Activated CD4-positive, alpha-beta memory T cell treated with anti-CD3 and anti-CD28 coated beads, Interleukin-2, amount 10 ng/mL, durations not matched to agents 7 days and 5 days (primary cell): ENCODE measurements around the gene GLO1. TPM values are rescaled to one million over a fixed set of nuclear protein-coding genes. Genes with fewer than 3 reads are reported as not detected.

Experiments
- CTCF ChIA-PET: fragments of 350-600 bp; sonication (Branson Sonifier 250); formaldehyde crosslinking; loops from one replicate; lab custom pipeline; 2021; ENCODE audit warnings: antibody characterized with exemption, inconsistent platforms; lab: Charles Lee
- POLR2A ChIA-PET: fragments of 350-600 bp; sonication (Branson Sonifier 250); formaldehyde crosslinking; loops from one replicate; lab custom pipeline; 2021; ENCODE audit warnings: antibody characterized with exemption; lab: Charles Lee
- DNase-seq: peaks from one replicate; pipeline ENCODE4 v3.0.0-alpha.2; 2020
- H3K27ac Mint-ChIP-seq: one replicate; pipeline ENCODE4 v1.8.0; 2021; ENCODE audit warnings: mild to moderate bottlenecking, mixed read lengths
- H3K27me3 Mint-ChIP-seq: one replicate; pipeline ENCODE4 v1.8.0; 2021; ENCODE audit warnings: mixed read lengths
- H3K36me3 Mint-ChIP-seq: one replicate; pipeline ENCODE4 v1.8.0; 2021; ENCODE audit warnings: low read depth, mixed read lengths
- H3K4me1 Mint-ChIP-seq: one replicate; pipeline ENCODE4 v1.8.0; 2021; ENCODE audit warnings: mixed read lengths
- H3K4me3 Mint-ChIP-seq: one replicate; pipeline ENCODE4 v1.8.0; 2021; ENCODE audit warnings: mild to moderate bottlenecking, mixed read lengths
- H3K9me3 Mint-ChIP-seq: one replicate; pipeline ENCODE4 v1.8.0; 2021; ENCODE audit warnings: mixed read lengths
- total RNA-seq, 2 experiments: library from RNA; stranded (reverse); gene quantifications; one replicate each; pipeline ENCODE4 v1.2.3, GENCODE V29; 2021

GLO1 gene
- total RNA-seq, result 100 to 1,000 TPM; 105 to 110 TPM

GRCh38 chr6:38702558-38703397 is at the start of gene GLO1:
GLO1 (minus strand) TSS chr6:38703145; CDS start chr6:38703054, 91 bp downstream.
- peaks cover 14% of the 10 kb centered on the region for H3K9me3 Mint-ChIP-seq
- H3K27me3 Mint-ChIP-seq, result peaks cover 5% of the 10 kb centered on the region
- CTCF ChIA-PET, result interaction anchor here (1.1 to 2.4 kb wide), 4 partner anchors 11 to 71 kb away, joined by 3 to 19 read pairs (median 4); partner anchors contain the start of gene DNAH8
- DNase-seq, result peak; percentile 97
- peaks cover 44% of the 10 kb centered on the region for H3K36me3 Mint-ChIP-seq
- peak within 1 kb of the TSS; percentile 81 for H3K27ac Mint-ChIP-seq
- H3K4me3 Mint-ChIP-seq, result peak within 1 kb of the TSS; percentile 88
- peaks cover 53% of the 10 kb centered on the region for H3K4me1 Mint-ChIP-seq
- POLR2A ChIA-PET, result interaction anchor here (0.6 to 6.1 kb wide), 10 partner anchors 9 to 884 kb away, joined by 3 to 80 read pairs (median 4); partner anchors contain the start of genes BTBD9 and DNAH8

- POLR2A ChIA-PET, result no interaction called here
- no peak overlapping the region for H3K27ac Mint-ChIP-seq
- CTCF ChIA-PET, result interaction anchor here (1.0 kb wide), 1 partner anchor 8 kb away, joined by 3 read pairs; no protein-coding TSS in a partner anchor
- no peak for DNase-seq
- no peaks in the 10 kb centered on the region for H3K9me3 Mint-ChIP-seq
- no peak overlapping the region for H3K4me3 Mint-ChIP-seq
- no peaks in the 10 kb centered on the region for H3K36me3 Mint-ChIP-seq
- H3K4me1 Mint-ChIP-seq, result peaks cover 6% of the 10 kb centered on the region
- H3K27me3 Mint-ChIP-seq, result peaks cover 2% of the 10 kb centered on the region
Measured at GRCh38 chr6:38750968-38751615, 48.1 kb upstream of the GLO1 start.

GRCh38 chr6:38749473-38749872 is 46.5 kb upstream of the GLO1 start:
- ChIA-PET POLR2A (no interaction called here), CTCF (interaction anchor here (0.6 kb wide), 1 partner anchor 488 kb away, joined by 3 read pairs; no protein-coding TSS in a partner anchor)
- no peak overlapping the region for H3K4me3 Mint-ChIP-seq
- no peaks in the 10 kb centered on the region for H3K9me3 Mint-ChIP-seq
- H3K4me1 Mint-ChIP-seq, result peaks cover 6% of the 10 kb centered on the region
- no peak for DNase-seq
- H3K27me3 Mint-ChIP-seq, result peaks cover 7% of the 10 kb centered on the region
- H3K36me3 Mint-ChIP-seq, result no peaks in the 10 kb centered on the region
- H3K27ac Mint-ChIP-seq, result no peak overlapping the region

GRCh38 chr6:38739532-38739931 is 36.6 kb upstream of the GLO1 start:
- Mint-ChIP-seq H3K4me3 (no peak overlapping the region), H3K4me1 (no peaks in the 10 kb centered on the region), H3K9me3 (no peaks in the 10 kb centered on the region), H3K36me3 (no peaks in the 10 kb centered on the region), H3K27ac (no peak overlapping the region), H3K27me3 (peaks cover 53% of the 10 kb centered on the region)
- no peak for DNase-seq
- ChIA-PET CTCF (no interaction called here), POLR2A (no interaction called here)

- Mint-ChIP-seq H3K9me3 (no peaks in the 10 kb centered on the region), H3K27me3 (peaks cover 52% of the 10 kb centered on the region), H3K36me3 (no peaks in the 10 kb centered on the region), H3K4me1 (no peaks in the 10 kb centered on the region), H3K27ac (no peak overlapping the region), H3K4me3 (no peak overlapping the region)
- DNase-seq, result no peak
- ChIA-PET CTCF (no interaction called here), POLR2A (no interaction called here)
Measured at GRCh38 chr6:38738261-38738660, 35.3 kb upstream of the GLO1 start.

- Mint-ChIP-seq H3K27me3 (peaks cover 48% of the 10 kb centered on the region), H3K4me3 (no peak overlapping the region), H3K36me3 (no peaks in the 10 kb centered on the region), H3K27ac (no peak overlapping the region), H3K4me1 (no peaks in the 10 kb centered on the region), H3K9me3 (no peaks in the 10 kb centered on the region)
- POLR2A ChIA-PET, result no interaction called here
- CTCF ChIA-PET, result no interaction called here
- no peak for DNase-seq
Measured at GRCh38 chr6:38736951-38737350, 34.0 kb upstream of the GLO1 start.

- no peaks in the 10 kb centered on the region for H3K36me3 Mint-ChIP-seq
- no peaks in the 10 kb centered on the region for H3K9me3 Mint-ChIP-seq
- H3K27me3 Mint-ChIP-seq, result peaks cover 14% of the 10 kb centered on the region
- H3K27ac Mint-ChIP-seq, result no peak overlapping the region
- DNase-seq, result no peak
- H3K4me1 Mint-ChIP-seq, result peaks cover 17% of the 10 kb centered on the region
- H3K4me3 Mint-ChIP-seq, result no peak overlapping the region
- ChIA-PET POLR2A (no interaction called here), CTCF (interaction anchor here (0.6 kb wide), 1 partner anchor 811 kb away, joined by 4 read pairs; no protein-coding TSS in a partner anchor)
Measured at GRCh38 chr6:38730140-38730862, 27.4 kb upstream of the GLO1 start.

GRCh38 chr6:38728203-38728602 is 25.3 kb upstream of the GLO1 start:
- H3K27ac Mint-ChIP-seq, result no peak overlapping the region
- H3K36me3 Mint-ChIP-seq, result no peaks in the 10 kb centered on the region
- POLR2A ChIA-PET, result no interaction called here
- H3K4me3 Mint-ChIP-seq, result no peak overlapping the region
- CTCF ChIA-PET, result interaction anchor here (1.2 to 1.9 kb wide), 2 partner anchors 9 to 14 kb away, joined by 3 to 4 read pairs; no protein-coding TSS in a partner anchor
- H3K9me3 Mint-ChIP-seq, result no peaks in the 10 kb centered on the region
- DNase-seq, result no peak
- H3K4me1 Mint-ChIP-seq, result peaks cover 23% of the 10 kb centered on the region
- H3K27me3 Mint-ChIP-seq, result peaks cover 5% of the 10 kb centered on the region

GRCh38 chr6:38725414-38726183 is 22.7 kb upstream of the GLO1 start:
- ChIA-PET CTCF (interaction anchor here (1.0 to 2.0 kb wide), 4 partner anchors 10 to 47 kb away, joined by 3 to 8 read pairs (median 4); partner anchors contain the start of gene DNAH8), POLR2A (interaction anchor here (0.9 to 2.4 kb wide), 2 partner anchors 11 to 1028 kb away, joined by 3 to 18 read pairs; partner anchors contain the start of genes DNAH8 and MDGA1)
- H3K27me3 Mint-ChIP-seq, result peaks cover 4% of the 10 kb centered on the region
- no peak overlapping the region for H3K4me3 Mint-ChIP-seq
- peaks cover 2% of the 10 kb centered on the region for H3K36me3 Mint-ChIP-seq
- peak overlapping the region; percentile 58 for H3K27ac Mint-ChIP-seq
- H3K9me3 Mint-ChIP-seq, result no peaks in the 10 kb centered on the region
- H3K4me1 Mint-ChIP-seq, result peaks cover 24% of the 10 kb centered on the region
- DNase-seq, result no peak

- CTCF ChIA-PET, result interaction anchor here (0.6 to 2.0 kb wide), 5 partner anchors 10 to 429 kb away, joined by 3 to 8 read pairs (median 3); partner anchors contain the start of gene DNAH8
- Mint-ChIP-seq H3K36me3 (peaks cover 6% of the 10 kb centered on the region), H3K27ac (no peak overlapping the region), H3K9me3 (no peaks in the 10 kb centered on the region), H3K27me3 (peaks cover 13% of the 10 kb centered on the region), H3K4me1 (peaks cover 27% of the 10 kb centered on the region), H3K4me3 (no peak overlapping the region)
- POLR2A ChIA-PET, result interaction anchor here (0.9 to 2.4 kb wide), 2 partner anchors 10 to 1027 kb away, joined by 3 to 18 read pairs; partner anchors contain the start of genes DNAH8 and MDGA1
- DNase-seq, result no peak
Measured at GRCh38 chr6:38724343-38724742, 21.4 kb upstream of the GLO1 start.

GRCh38 chr6:38723783-38724182 is 20.8 kb upstream of the GLO1 start:
- ChIA-PET POLR2A (no interaction called here), CTCF (interaction anchor here (1.5 to 2.0 kb wide), 2 partner anchors 9 to 12 kb away, joined by 3 to 6 read pairs; partner anchors contain the start of gene DNAH8)
- H3K4me1 Mint-ChIP-seq, result peaks cover 27% of the 10 kb centered on the region
- no peak for DNase-seq
- H3K36me3 Mint-ChIP-seq, result peaks cover 6% of the 10 kb centered on the region
- peaks cover 19% of the 10 kb centered on the region for H3K27me3 Mint-ChIP-seq
- no peak overlapping the region for H3K4me3 Mint-ChIP-seq
- H3K9me3 Mint-ChIP-seq, result no peaks in the 10 kb centered on the region
- no peak overlapping the region for H3K27ac Mint-ChIP-seq
